ENCODE results near the gene ZSWIM5.

- TF ChIP-seq KLF16 (tag by site-specific recombination; IDR thresholded peaks at IDR 0.05) (no peak), PRDM1 (tag by site-specific recombination; IDR thresholded peaks at IDR 0.05) (no peak), CTCF (tag by site-specific recombination; IDR thresholded peaks at IDR 0.05) (no peak), PRDM4 (tag by site-specific recombination; IDR thresholded peaks at IDR 0.05) (no peak), ZNF311 (tag by site-specific recombination; IDR thresholded peaks at IDR 0.05; ENCODE audit: borderline replicate concordance) (no peak), ZNF223 (tag by site-specific recombination; IDR thresholded peaks at IDR 0.05) (no peak), ZBTB7A (tag by site-specific recombination; IDR thresholded peaks at IDR 0.05; ENCODE audit: low read depth) (no peak), SP2 (tag by site-specific recombination; IDR thresholded peaks at IDR 0.05) (no peak), ZNF747 (tag by site-specific recombination; IDR thresholded peaks at IDR 0.05) (no peak)
Observed at GRCh38 chr1:45172764-45173163, 33.6 kb downstream of the ZSWIM5 start.

All from HEK293 (cell line).